Neural progenitor cell (in vitro differentiated cells): ENCODE measurements around the gene MYH7B. TPM values are rescaled to one million over a fixed set of nuclear protein-coding genes. Genes with fewer than 3 reads are reported as not detected.

Experiments used
- DNase-seq: peaks from one replicate; pipeline ENCODE4 v3.0.0-alpha.2; 2016; ENCODE audit warnings: low spot score
- H2AFZ ChIP-seq: fragments of 200-600 bp; sonication (generic); replicated peaks from 2 replicates; pipeline ENCODE4 v1.6.1; 2016; ENCODE audit warnings: antibody characterized with exemption
- H3F3A ChIP-seq: fragments of 200-600 bp; sonication (generic); 2 replicates; pipeline ENCODE4 v1.6.1; 2016; ENCODE audit warnings: antibody characterized with exemption, low read depth
- H3K27ac ChIP-seq: fragments of 200-600 bp; sonication (generic); 2 replicates; pipeline ENCODE4 v1.5.1; 2016; ENCODE audit warnings: mild to moderate bottlenecking
- H3K27me3 ChIP-seq: fragments of 200-600 bp; sonication (generic); 2 replicates; pipeline ENCODE4 v1.6.1; 2016; ENCODE audit warnings: mild to moderate bottlenecking, moderate library complexity
- H3K36me3 ChIP-seq: fragments of 200-600 bp; sonication (generic); 2 replicates; pipeline ENCODE4 v1.5.1; 2016
- H3K4me1 ChIP-seq: fragments of 200-600 bp; sonication (generic); 2 replicates; pipeline ENCODE4 v1.6.1; 2016; ENCODE audit warnings: mixed run types
- H3K4me2 ChIP-seq: fragments of 200-600 bp; sonication (generic); 2 replicates; pipeline ENCODE4 v1.6.1; 2016
- H3K4me3 ChIP-seq: fragments of 200-600 bp; sonication (generic); 2 replicates; pipeline ENCODE4 v1.5.1; 2016
- H3K79me2 ChIP-seq: fragments of 200-600 bp; sonication (generic); 2 replicates; pipeline ENCODE4 v1.6.1; 2016; ENCODE audit warnings: low read depth
- H3K9ac ChIP-seq: fragments of 200-600 bp; sonication (generic); 2 replicates; pipeline ENCODE4 v1.6.1; 2016
- H3K9me3 ChIP-seq: fragments of 200-600 bp; sonication (generic); 2 replicates; pipeline ENCODE4 v1.5.1; 2016; ENCODE audit warnings: low read depth
- H4K20me1 ChIP-seq: fragments of 200-600 bp; sonication (generic); 2 replicates; pipeline ENCODE4 v1.6.1; 2016; ENCODE audit warnings: low read depth
- H3K27ac Mint-ChIP-seq: 3 replicates; pipeline ENCODE4 v1.8.0; 2021; ENCODE audit warnings: mixed read lengths
- H3K27me3 Mint-ChIP-seq: 2 replicates; pipeline ENCODE4 v1.8.0; 2022; ENCODE audit warnings: low read depth, mild to moderate bottlenecking, inconsistent platforms, moderate library complexity, mixed read lengths; ENCODE audit not compliant: insufficient read depth
- H3K36me3 Mint-ChIP-seq: 3 replicates; pipeline ENCODE4 v1.8.0; 2021; ENCODE audit warnings: mixed read lengths
- H3K4me1 Mint-ChIP-seq: 3 replicates; pipeline ENCODE4 v1.8.0; 2021; ENCODE audit warnings: mixed read lengths
- H3K4me3 Mint-ChIP-seq: 3 replicates; pipeline ENCODE4 v1.8.0; 2021; ENCODE audit warnings: mild to moderate bottlenecking, moderate library complexity, mixed read lengths
- H3K9me3 Mint-ChIP-seq: 3 replicates; pipeline ENCODE4 v1.8.0; 2020; ENCODE audit warnings: mixed read lengths
- CTCF ChIP-seq: fragments of 200-600 bp; sonication (generic); IDR thresholded peaks from 2 replicates; pipeline ENCODE4 v1.5.1; 2017; ENCODE audit warnings: antibody characterized with exemption, mild to moderate bottlenecking
- EZH2 ChIP-seq: fragments of 200-600 bp; sonication (generic); IDR thresholded peaks from 2 replicates; pipeline ENCODE4 v1.6.1; 2017; ENCODE audit warnings: antibody characterized with exemption, mild to moderate bottlenecking, moderate library complexity
- EZH2phosphoT487 ChIP-seq: fragments of 200-600 bp; sonication (generic); IDR thresholded peaks from 2 replicates; pipeline ENCODE4 v1.6.1; 2017; ENCODE audit warnings: antibody characterized with exemption
- total RNA-seq: library from RNA; depleted of rRNA; stranded (reverse); fragments of >200 nt; gene quantifications from 2 replicates; pipeline ENCODE4 v1.2.3, GENCODE V29; 2015; ENCODE audit warnings: low replicate concordance

MYH7B gene
- total RNA-seq, 1 donor from 2014 or later: not detected

GRCh38 chr20:34990231-34990630, 34.6 kb downstream of the MYH7B start:
- no peak overlapping the region for H3K27ac ChIP-seq
- no peak overlapping the region for H3K4me3 ChIP-seq
- TF ChIP-seq EZH2phosphoT487 (no peak), CTCF (no peak), EZH2 (no peak)
- H3F3A ChIP-seq: no peaks in the 10 kb centered on the region
- no peak overlapping the region for H2AFZ ChIP-seq
- H4K20me1 ChIP-seq: no peaks in the 10 kb centered on the region
- DNase-seq: no peak
- no peaks in the 10 kb centered on the region for H3K36me3 ChIP-seq
- Mint-ChIP-seq H3K27me3 (peaks cover 8% of the 10 kb centered on the region), H3K4me3 (no peak overlapping the region), H3K27ac (no peak overlapping the region), H3K36me3 (peaks cover 3% of the 10 kb centered on the region), H3K9me3 (no peaks in the 10 kb centered on the region), H3K4me1 (peaks cover 8% of the 10 kb centered on the region)
- H3K9me3 ChIP-seq: no peaks in the 10 kb centered on the region
- H3K9ac ChIP-seq: no peak overlapping the region
- no peaks in the 10 kb centered on the region for H3K4me1 ChIP-seq
- no peaks in the 10 kb centered on the region for H3K79me2 ChIP-seq
- H3K27me3 ChIP-seq: no peaks in the 10 kb centered on the region
- no peak overlapping the region for H3K4me2 ChIP-seq

- Histone ChIP-seq H3K9ac (no peak overlapping the region), H3K27ac (no peak overlapping the region), H3K9me3 (no peaks in the 10 kb centered on the region), H2AFZ (no peak overlapping the region), H3K27me3 (no peaks in the 10 kb centered on the region), H3K4me2 (no peak overlapping the region), H3K4me3 (no peak overlapping the region), H4K20me1 (no peaks in the 10 kb centered on the region), H3K79me2 (no peaks in the 10 kb centered on the region), H3F3A (no peaks in the 10 kb centered on the region), H3K36me3 (no peaks in the 10 kb centered on the region), H3K4me1 (no peaks in the 10 kb centered on the region)
- peaks cover 3% of the 10 kb centered on the region for H3K36me3 Mint-ChIP-seq
- no peak for DNase-seq
- H3K27me3 Mint-ChIP-seq: peaks cover 5% of the 10 kb centered on the region
- TF ChIP-seq EZH2phosphoT487 (no peak), CTCF (no peak), EZH2 (no peak)
- H3K9me3 Mint-ChIP-seq: no peaks in the 10 kb centered on the region
- peaks cover 5% of the 10 kb centered on the region for H3K4me1 Mint-ChIP-seq
- peak overlapping the region; percentile 65 for H3K27ac Mint-ChIP-seq
- no peak overlapping the region for H3K4me3 Mint-ChIP-seq
These were observed 35.1 kb downstream of the MYH7B start for GRCh38 chr20:34990661-34991214.

- H4K20me1 ChIP-seq: peaks cover 5% of the 10 kb centered on the region
- peaks cover 3% of the 10 kb centered on the region for H3K4me1 Mint-ChIP-seq
- no peak overlapping the region for H3K4me2 ChIP-seq
- peaks cover 12% of the 10 kb centered on the region for H3K36me3 Mint-ChIP-seq
- no peak overlapping the region for H3K4me3 Mint-ChIP-seq
- no peak for DNase-seq
- no peak overlapping the region for H2AFZ ChIP-seq
- H3K27ac ChIP-seq: no peak overlapping the region
- no peaks in the 10 kb centered on the region for H3K4me1 ChIP-seq
- H3K27ac Mint-ChIP-seq: no peak overlapping the region
- H3K79me2 ChIP-seq: no peaks in the 10 kb centered on the region
- no peaks in the 10 kb centered on the region for H3K9me3 Mint-ChIP-seq
- H3K27me3 Mint-ChIP-seq: peaks cover 3% of the 10 kb centered on the region
- TF ChIP-seq CTCF (no peak), EZH2phosphoT487 (no peak), EZH2 (no peak)
- no peak overlapping the region for H3K4me3 ChIP-seq
- H3F3A ChIP-seq: no peaks in the 10 kb centered on the region
- H3K36me3 ChIP-seq: no peaks in the 10 kb centered on the region
- H3K9me3 ChIP-seq: no peaks in the 10 kb centered on the region
- H3K27me3 ChIP-seq: no peaks in the 10 kb centered on the region
- H3K9ac ChIP-seq: no peak overlapping the region
These were observed 37.2 kb downstream of the MYH7B start for GRCh38 chr20:34992751-34993417.
